SK-N-SH (cell line): Measurements from ENCODE around the gene ADCY7.

Experiments
- CHD2 ChIP-seq: fragments of 150-350 bp; IDR thresholded peaks from 2 replicates; pipeline ENCODE4 v1.6.1; 2018; ENCODE audit warnings: low read length; ENCODE audit not compliant: partially characterized antibody
- CTCF ChIP-seq: fragments of 200-600 bp; sonication (generic); IDR thresholded peaks from 2 replicates; pipeline ENCODE4 v1.6.1; 2017; ENCODE audit warnings: antibody characterized with exemption, mild to moderate bottlenecking, moderate library complexity
- EP300 ChIP-seq, 2 experiments: IDR thresholded peaks; 2 replicates each; pipeline versions ENCODE4 v1.4.0 to v1.6.1; 2012; ENCODE audit warnings: borderline replicate concordance in 1 of 2, low read depth in 1 of 2, low read length in 1 of 2
- FOXJ3 ChIP-seq: sonication (generic); formaldehyde crosslinking; IDR thresholded peaks from 2 replicates; pipeline ENCODE4 v1.5.1; 2020; ENCODE audit warnings: mild to moderate bottlenecking, missing genetic modification reagents
- MAX ChIP-seq: IDR thresholded peaks from 2 replicates; pipeline ENCODE4 v1.4.0; 2012; ENCODE audit warnings: low read depth
- PBX3 ChIP-seq: IDR thresholded peaks from 2 replicates; pipeline ENCODE4; 2012
- POLR2AphosphoS5 ChIP-seq: IDR thresholded peaks from 2 replicates; pipeline ENCODE4 v1.6.1; 2012; ENCODE audit warnings: low read depth, low read length
- REST ChIP-seq: IDR thresholded peaks from 2 replicates; pipeline ENCODE4 v1.6.1; 2012; ENCODE audit warnings: mild to moderate bottlenecking, low read depth, low read length, moderate library complexity
- SMC3 ChIP-seq: IDR thresholded peaks from 2 replicates; pipeline ENCODE4 v1.6.1; 2012; ENCODE audit warnings: low read depth, low read length, improper control_type of control experiment
- USF1 ChIP-seq: IDR thresholded peaks from 2 replicates; pipeline ENCODE4 v1.4.0; 2012; ENCODE audit warnings: low read depth, borderline replicate concordance
- USF2 ChIP-seq: fragments of 150-350 bp; IDR thresholded peaks from 2 replicates; pipeline ENCODE4 v1.6.1; 2017; ENCODE audit warnings: antibody characterized with exemption, low read length, low read depth, borderline replicate concordance
- YY1 ChIP-seq: IDR thresholded peaks from 2 replicates; pipeline ENCODE4 v1.4.0; 2012; ENCODE audit warnings: low read depth, mild to moderate bottlenecking

GRCh38 chr16:50326835-50327465 lies 60.6 kb downstream of the ADCY7 start:
- no peak for TF ChIP-seq FOXJ3 (CRISPR knock-in tag)
- no peak for TF ChIP-seq POLR2AphosphoS5
- no peak for TF ChIP-seq MAX
- no peak for TF ChIP-seq USF2
- TF ChIP-seq EP300 (IDR thresholded peaks at IDR 0.05; ENCODE audit: borderline replicate concordance in 1 of 2, low read depth in 1 of 2, low read length in 1 of 2) = no peak
- no peak for TF ChIP-seq PBX3
- no peak for TF ChIP-seq CHD2
- TF ChIP-seq USF1 = no peak
- peak; percentile 50 for TF ChIP-seq CTCF
- TF ChIP-seq YY1 = no peak
- TF ChIP-seq SMC3 = no peak
- no peak for TF ChIP-seq REST
